B cell (primary cell): Measurements from ENCODE around the gene JMJD8. TPM values are rescaled to one million over a fixed set of nuclear protein-coding genes. Genes with fewer than 3 reads are reported as not detected.

ENCODE experiments used
- ATAC-seq: fragments of 200-7000 bp; cut with Tn5 transposase; one replicate; pipeline ENCODE4 v1.10.0; 2021; ENCODE audit warnings: low read depth, mild to moderate bottlenecking, moderate number of reproducible peaks, moderate library complexity
- CTCF ChIA-PET: fragments of 350-600 bp; sonication (Branson Sonifier 250); formaldehyde crosslinking; loops from one replicate; lab custom pipeline; 2021; ENCODE audit warnings: antibody characterized with exemption, inconsistent platforms; lab: Charles Lee
- POLR2A ChIA-PET: fragments of 350-600 bp; sonication (Branson Sonifier 250); formaldehyde crosslinking; loops from one replicate; lab custom pipeline; 2021; ENCODE audit warnings: antibody characterized with exemption; lab: Charles Lee
- DNase-seq: peaks from one replicate; pipeline ENCODE4 v3.0.0; 2013
- H2AFZ ChIP-seq: 2 replicates; pipeline ENCODE4 v1.6.1; 2012; ENCODE audit warnings: mild to moderate bottlenecking, low read depth, low read length; ENCODE audit not compliant: insufficient read depth, poor library complexity, severe bottlenecking
- H3K27ac ChIP-seq, 2 donors: 1 replicate in 1 of 2; 2 replicates in 1 of 2; pipeline ENCODE4 v1.5.1; 2012 to 2013; ENCODE audit warnings: low read length in 2 of 2, mild to moderate bottlenecking in 2 of 2, moderate library complexity in 1 of 2
- H3K27me3 ChIP-seq, 4 experiments: fragments of 200-600 bp in 1 of 4; sonication (generic) in 1 of 4; replicated peaks in 1 of 4; 1 replicate in 2 of 4; 2 replicates in 2 of 4; pipeline versions ENCODE4 v1.6.1 to v1.7.0; 2013 to 2016; ENCODE audit warnings: low read length in 3 of 4, mild to moderate bottlenecking in 2 of 4, mixed read lengths in 1 of 4, moderate library complexity in 1 of 4; ENCODE audit not compliant: insufficient read depth in 4 of 4, control insufficient read depth in 3 of 4; ENCODE audit errors: control extremely low read depth in 1 of 4
- H3K36me3 ChIP-seq, 2 experiments: replicated peaks in 1 of 2; 1 replicate in 1 of 2; 2 replicates in 1 of 2; pipeline versions ENCODE4 v1.6.1 to v1.7.1; 2013; ENCODE audit warnings: low read length in 1 of 2; ENCODE audit not compliant: insufficient read depth in 2 of 2, control insufficient read depth in 1 of 2; ENCODE audit errors: control extremely low read depth in 1 of 2, extremely low read depth in 1 of 2
- H3K4me1 ChIP-seq, 2 donors: fragments of 200-600 bp in 1 of 2; sonication (generic) in 1 of 2; 1 replicate in 1 of 2; 2 replicates in 1 of 2; pipeline versions ENCODE4 v1.5.1 to v1.6.1; 2013 to 2017; ENCODE audit warnings: low read length in 2 of 2; ENCODE audit not compliant: control insufficient read depth in 2 of 2, insufficient read depth in 2 of 2
- H3K4me2 ChIP-seq: replicated peaks from 2 replicates; pipeline ENCODE3; 2012; ENCODE audit warnings: mild to moderate bottlenecking, low read depth, low read length; ENCODE audit not compliant: poor library complexity, severe bottlenecking
- H3K4me3 ChIP-seq, 5 experiments: fragments of 200-600 bp in 1 of 5; sonication (generic) in 1 of 5; 1 replicate in 3 of 5; 2 replicates in 2 of 5; pipeline versions ENCODE4 v1.5.1 to v1.7.0; 2011 to 2016; ENCODE audit warnings: low read length in 4 of 5, mild to moderate bottlenecking in 4 of 5, low read depth in 2 of 5, control low read depth in 1 of 5, moderate library complexity in 1 of 5; ENCODE audit not compliant: insufficient read depth in 1 of 5; ENCODE audit errors: control extremely low read depth in 1 of 5, extremely low read depth in 1 of 5
- H3K79me2 ChIP-seq: fragments of 200-600 bp; sonication (generic); one replicate; pipeline ENCODE4 v1.6.0; 2016; ENCODE audit warnings: low read length; ENCODE audit not compliant: control insufficient read depth, insufficient read depth
- H3K9ac ChIP-seq: fragments of 200-600 bp; sonication (generic); 2 replicates; pipeline ENCODE4 v1.6.1; 2017; ENCODE audit warnings: mild to moderate bottlenecking, low read length, moderate library complexity
- H3K9me3 ChIP-seq, 3 donors: one replicate each; pipeline versions ENCODE4 v1.6.1 to v1.7.1; 2013; ENCODE audit warnings: low read length in 2 of 3; ENCODE audit not compliant: control insufficient read depth in 2 of 3, insufficient read depth in 1 of 3; ENCODE audit errors: control extremely low read depth in 1 of 3
- H4K20me1 ChIP-seq: 2 replicates; pipeline ENCODE4 v1.6.0; 2012; ENCODE audit warnings: mild to moderate bottlenecking, low read length; ENCODE audit not compliant: insufficient read depth, control insufficient read depth, poor library complexity, severe bottlenecking
- H3K27ac Mint-ChIP-seq: one replicate; pipeline ENCODE4 v1.8.0; 2021; ENCODE audit warnings: mixed read lengths
- H3K27me3 Mint-ChIP-seq: one replicate; pipeline ENCODE4 v1.8.0; 2021; ENCODE audit warnings: mixed read lengths
- H3K4me1 Mint-ChIP-seq: one replicate; pipeline ENCODE4 v1.8.0; 2021; ENCODE audit warnings: mixed read lengths
- H3K4me3 Mint-ChIP-seq: one replicate; pipeline ENCODE4 v1.8.0; 2021; ENCODE audit warnings: mixed read lengths
- H3K9me3 Mint-ChIP-seq: one replicate; pipeline ENCODE4 v1.8.0; 2022; ENCODE audit warnings: mixed read lengths; ENCODE audit not compliant: insufficient read depth
- CTCF ChIP-seq: fragments of 200-600 bp; IDR thresholded peaks from one replicate; pipeline ENCODE4 v1.8.0; 2022; ENCODE audit warnings: antibody characterized with exemption, mild to moderate bottlenecking
- EZH2 ChIP-seq: IDR thresholded peaks from 2 replicates; pipeline ENCODE4 v1.6.1; 2012; ENCODE audit warnings: borderline replicate concordance, low read depth, mild to moderate bottlenecking, moderate library complexity, low read length; ENCODE audit not compliant: insufficient read depth, poor library complexity, severe bottlenecking
- WGBS: methylation state at CpG from one replicate; pipeline ENCODE4 v1.1.5; 2013; ENCODE audit warnings: missing lambda C conversion rate; ENCODE audit not compliant: insufficient coverage; 5-methylcytosine and 5-hydroxymethylcytosine counted together
- intact Hi-C: fragments of 100-400 bp; cut with micrococcal nuclease; formaldehyde crosslinking; loops from one replicate; pipeline ENCODE4 v1.10.0; 2022
- polyA plus RNA-seq: library from polyadenylated mRNA; depleted of rRNA; stranded (reverse); fragments of >200 nt; gene quantifications from 2 replicates; pipeline ENCODE4 v1.2.3, GENCODE V29; 2012
- total RNA-seq, 2 donors: library from RNA; stranded (reverse); fragments of 120-200 nt in 1 of 2; gene quantifications; 1 replicate in 1 of 2; 2 replicates in 1 of 2; pipeline versions ENCODE4 v1.2.3 to v1.2.4, GENCODE V29; 2013 to 2022

JMJD8 gene
- total and polyA plus RNA-seq, 2 donors (not counting 1 experiment from before 2014, with no cell fraction given): 46.3 to 69.3 TPM

DNA sequence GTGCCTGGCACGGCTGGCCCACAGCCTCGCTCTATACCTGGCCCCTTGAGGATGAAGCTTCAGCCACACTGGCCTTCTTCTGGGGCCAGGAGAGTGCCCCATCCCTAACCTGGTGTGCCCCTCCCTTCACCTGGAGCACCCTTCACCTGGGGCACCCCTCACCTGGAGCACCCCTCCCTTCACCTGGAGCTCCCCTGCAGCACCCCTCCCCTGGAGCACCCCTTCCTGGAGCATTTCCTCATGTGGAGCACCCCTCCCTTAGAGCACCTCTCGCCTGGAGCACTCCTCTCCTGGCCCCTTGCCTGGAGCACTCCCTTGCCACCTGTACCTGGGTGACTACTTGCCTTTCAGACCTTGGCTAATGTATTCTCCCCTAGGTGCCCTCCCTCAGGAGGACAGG lies 23.9 kb upstream of the JMJD8 start:
- intact Hi-C loops: no loop called here
- no peaks in the 10 kb centered on the region for H3K9me3 Mint-ChIP-seq
- Histone ChIP-seq H3K27ac (no peak overlapping the region), H3K4me1 (peaks cover 10 to 12% of the 10 kb centered on the region in 2 donors), H3K9me3 (peaks cover 0 to 25% (median 0%) of the 10 kb centered on the region in 3 donors), H4K20me1 (no peaks in the 10 kb centered on the region), H3K79me2 (no peaks in the 10 kb centered on the region), H2AFZ (no peak overlapping the region), H3K9ac (no peak overlapping the region), H3K27me3 (peaks cover 0 to 78% (median 38%) of the 10 kb centered on the region in 4 experiments), H3K4me2 (no peak overlapping the region), H3K4me3 (no peak overlapping the region), H3K36me3 (no peaks in the 10 kb centered on the region)
- TF ChIP-seq EZH2 (no peak), CTCF (no peak)
- CTCF ChIA-PET: interaction anchor here (1.2 to 1.3 kb wide), 2 partner anchors 8 to 33 kb away, joined by 3 read pairs; partner anchors contain the start of gene CIAO3
- H3K4me3 Mint-ChIP-seq: no peak overlapping the region
- no peak overlapping the region for H3K27ac Mint-ChIP-seq
- no peak for DNase-seq
- peaks cover 27% of the 10 kb centered on the region for H3K27me3 Mint-ChIP-seq
- WGBS: 62% methylated on average over 3 of the region's 3 CpGs
- H3K4me1 Mint-ChIP-seq: peaks cover 4% of the 10 kb centered on the region
- POLR2A ChIA-PET: no interaction called here
- no peak for ATAC-seq

GRCh38 chr16:707062-707538 lies 23.0 kb upstream of the JMJD8 start:
- Histone ChIP-seq H3K4me2 (no peak overlapping the region), H3K4me1 (peaks cover 10 to 12% of the 10 kb centered on the region in 2 donors), H3K27ac (no peak overlapping the region), H3K9ac (no peak overlapping the region), H4K20me1 (no peaks in the 10 kb centered on the region), H3K9me3 (peaks cover 0 to 25% (median 0%) of the 10 kb centered on the region in 3 donors), H3K79me2 (no peaks in the 10 kb centered on the region), H3K36me3 (no peaks in the 10 kb centered on the region), H3K27me3 (peaks cover 0 to 84% (median 40%) of the 10 kb centered on the region in 4 experiments), H2AFZ (no peak overlapping the region), H3K4me3 (no peak overlapping the region)
- H3K4me3 Mint-ChIP-seq: no peak overlapping the region
- WGBS: 54% methylated on average over 13 of the region's 14 CpGs
- H3K27ac Mint-ChIP-seq: no peak overlapping the region
- H3K27me3 Mint-ChIP-seq: peaks cover 32% of the 10 kb centered on the region
- peaks cover 1% of the 10 kb centered on the region for H3K4me1 Mint-ChIP-seq
- no peak for DNase-seq
- no peaks in the 10 kb centered on the region for H3K9me3 Mint-ChIP-seq
- intact Hi-C loops: no loop called here
- no peak for ATAC-seq
- ChIA-PET POLR2A (no interaction called here), CTCF (interaction anchor here (1.2 to 1.3 kb wide), 2 partner anchors 9 to 34 kb away, joined by 3 read pairs; partner anchors contain the start of gene CIAO3)
- TF ChIP-seq CTCF (no peak), EZH2 (no peak)
